Activated T-cell treated with anti-CD3 and anti-CD28 coated beads, Interleukin-2, amount 50 U/mL, for 1 hour (primary cell): ENCODE data around the gene ASXL2.

Experiments
- DNase-seq: peaks from one replicate; pipeline ENCODE4 v3.0.0-alpha.2; 2020

The ASXL2 gene

DNA sequence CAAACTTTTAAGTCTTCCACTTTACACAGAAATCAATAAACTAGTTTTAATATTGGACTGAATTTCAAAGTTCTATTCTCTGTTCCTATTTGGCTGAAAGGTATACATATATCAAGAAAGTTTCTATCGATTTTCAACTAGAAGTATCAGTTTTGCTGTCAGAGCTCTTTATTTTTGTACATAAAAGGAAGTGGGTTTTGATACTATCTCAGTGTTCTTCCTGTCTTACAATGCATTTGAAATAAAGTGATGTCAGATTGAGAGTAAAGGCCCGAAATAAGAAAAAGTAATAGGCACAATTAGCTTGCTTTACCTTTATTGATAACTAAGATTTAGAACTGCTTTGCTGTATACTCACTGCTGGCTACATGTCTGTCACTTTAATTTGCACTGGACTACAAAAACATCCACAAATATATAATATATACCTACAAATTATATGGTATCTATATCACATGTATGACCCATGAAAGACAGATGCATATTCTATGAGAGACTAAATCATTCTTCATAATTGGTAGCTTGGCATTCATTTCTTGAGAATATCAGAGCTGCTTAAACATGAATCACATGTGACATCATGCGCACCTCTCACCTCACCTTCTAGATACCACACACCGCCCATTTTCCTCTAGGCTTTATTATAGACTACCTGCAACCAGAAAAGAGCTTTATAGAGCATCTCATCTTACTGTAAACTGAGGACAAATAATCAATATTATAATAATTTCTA lies 83.6 kb downstream of the ASXL2 start:
- no peak for DNase-seq

GRCh38 chr2:25790074-25790790 lies 88.1 kb downstream of the ASXL2 start:
- DNase-seq = no peak

DNA sequence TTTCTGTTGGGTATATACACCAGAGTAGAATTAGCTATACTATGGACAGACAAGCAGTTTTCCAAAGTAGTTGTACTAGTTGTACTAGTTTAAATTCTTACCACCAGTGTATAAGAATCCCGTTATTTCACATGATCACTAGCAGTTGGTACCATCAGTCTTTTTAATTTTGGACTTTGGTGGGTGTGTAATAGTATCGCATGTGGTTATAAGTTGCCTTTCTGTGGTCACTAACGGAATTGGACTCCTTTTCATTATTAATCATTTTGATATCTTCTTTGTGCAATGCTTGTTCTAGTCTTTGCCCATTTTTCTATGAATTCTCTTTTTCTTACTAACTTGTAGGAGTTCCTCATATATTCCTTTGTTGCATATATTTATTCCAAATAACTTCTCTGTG lies 89.8 kb downstream of the ASXL2 start:
- DNase-seq = no peak

DNA sequence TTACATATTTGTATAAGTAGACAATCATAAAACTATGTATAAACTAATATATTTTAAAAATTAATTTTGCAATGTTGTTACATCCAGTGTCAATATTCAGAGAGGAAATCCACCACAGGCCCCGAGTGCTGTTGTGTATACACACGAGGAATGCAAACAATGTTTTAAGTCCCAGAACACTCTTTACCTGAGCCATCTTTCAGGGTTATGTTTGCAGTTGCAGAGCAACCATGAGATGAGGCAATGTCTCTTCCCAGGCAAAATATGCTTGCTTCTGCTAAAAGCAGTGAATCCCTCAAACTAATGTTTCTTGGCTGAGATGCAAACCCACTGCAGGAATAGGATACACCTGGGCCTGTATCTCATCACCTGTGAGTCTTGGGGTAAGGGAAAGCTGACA lies 91.3 kb downstream of the ASXL2 start:
- DNase-seq = no peak

- no peak for DNase-seq
Measured at GRCh38 chr2:25784404-25784803, 93.9 kb downstream of the ASXL2 start.

DNA sequence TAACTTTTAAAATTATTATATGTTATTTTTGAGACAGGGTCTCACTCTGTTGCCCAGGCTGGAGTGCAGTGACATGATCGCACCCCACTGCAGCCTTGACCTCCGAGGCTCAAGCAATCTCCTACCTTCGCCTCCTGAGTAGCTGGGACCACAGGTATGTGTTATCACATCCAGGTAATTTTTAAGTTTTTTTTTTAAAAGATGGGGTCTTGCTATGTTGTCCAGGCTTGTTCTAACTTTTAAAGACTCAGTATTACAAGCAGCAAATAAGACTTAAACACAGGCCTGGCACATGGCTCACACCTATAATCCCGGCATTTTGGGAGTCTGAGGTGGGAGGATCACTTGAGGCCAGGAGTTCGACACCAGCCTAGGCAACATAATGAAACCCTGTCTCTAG lies 101.2 kb downstream of the ASXL2 start:
- no peak for DNase-seq

GRCh38 chr2:25772078-25772477 lies 106.2 kb downstream of the ASXL2 start:
- no peak for DNase-seq

DNA sequence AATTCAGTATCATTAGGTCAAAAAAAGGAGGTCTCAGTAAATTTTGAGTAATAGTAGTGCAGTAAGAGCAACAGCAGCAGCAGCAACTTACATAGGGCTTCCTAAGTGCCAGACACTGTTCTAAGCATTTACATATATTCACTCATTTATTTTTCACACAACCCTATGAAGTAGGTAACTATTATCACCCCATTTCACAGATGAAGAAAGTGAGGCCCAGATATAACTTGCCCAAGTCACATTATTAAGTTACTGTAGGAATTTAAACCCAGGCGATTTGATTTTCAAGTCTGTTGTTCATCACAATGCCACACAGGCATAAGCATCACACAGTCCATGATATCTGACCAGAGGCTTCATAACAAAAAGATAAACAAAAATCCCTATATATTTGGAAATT lies 114.7 kb downstream of the ASXL2 start:
- no peak for DNase-seq

DNA sequence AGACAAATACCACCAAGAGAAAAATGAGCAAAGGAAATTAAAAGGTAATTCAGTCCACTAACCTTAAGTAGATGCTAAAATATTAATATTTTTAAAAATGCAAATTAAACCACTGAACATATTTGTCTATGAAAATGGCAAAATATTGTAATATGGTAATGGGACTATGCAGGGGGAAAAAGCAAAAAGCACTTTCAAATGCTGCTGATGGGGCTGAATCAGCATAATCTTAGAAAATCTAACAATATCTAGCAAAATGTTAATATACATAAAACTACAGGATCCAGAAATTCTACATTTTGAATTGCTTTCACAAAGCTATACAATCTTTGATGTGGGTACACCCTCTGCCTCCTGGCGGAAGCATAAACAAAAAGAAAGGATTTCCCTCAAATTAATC lies 118.0 kb downstream of the ASXL2 start:
- DNase-seq = no peak

- DNase-seq = no peak
Measured at GRCh38 chr2:25758348-25758747, 119.9 kb downstream of the ASXL2 start.

GRCh38 chr2:25757906-25758305 lies 120.4 kb downstream of the ASXL2 start:
- no peak for DNase-seq

DNA sequence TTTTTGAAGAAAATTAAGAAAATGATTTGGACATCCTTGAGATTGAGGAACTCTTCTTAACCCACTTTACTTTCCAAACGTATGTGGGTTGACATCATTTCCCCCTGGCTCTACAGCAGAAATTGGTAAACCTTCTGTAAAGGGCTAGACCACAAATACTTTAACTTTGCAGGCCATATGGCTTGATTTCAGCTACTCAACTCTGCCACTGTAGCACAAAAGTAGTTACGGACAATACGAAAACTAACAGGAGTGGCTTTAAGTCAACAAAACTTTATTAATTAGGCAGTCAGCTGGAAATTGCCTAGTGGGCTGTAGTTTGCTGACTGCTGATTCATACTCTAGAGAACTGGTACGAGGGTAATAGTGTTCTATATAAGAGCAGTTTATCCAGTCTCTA lies 121.8 kb downstream of the ASXL2 start:
- no peak for DNase-seq

DNA sequence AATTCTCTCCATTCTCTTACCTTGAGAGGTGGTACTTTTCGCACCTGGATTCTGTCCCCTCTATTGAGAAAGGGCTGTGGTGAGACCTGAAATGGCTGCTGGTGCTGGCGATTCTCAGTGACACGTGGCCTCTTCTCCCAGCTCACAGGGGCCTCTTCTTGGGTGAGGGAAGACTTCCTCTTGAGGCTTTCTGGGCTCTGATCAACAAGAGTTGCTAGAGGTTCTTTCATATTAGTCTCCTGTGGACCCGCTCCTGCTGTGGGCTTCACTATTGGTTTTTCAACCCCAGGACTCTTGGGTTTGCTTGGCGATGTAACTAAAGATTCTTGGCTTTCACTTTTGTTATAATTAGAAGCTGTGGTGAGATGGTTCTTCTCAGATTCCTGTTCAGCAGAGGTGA lies 128.6 kb downstream of the ASXL2 start:
- DNase-seq = no peak

DNA sequence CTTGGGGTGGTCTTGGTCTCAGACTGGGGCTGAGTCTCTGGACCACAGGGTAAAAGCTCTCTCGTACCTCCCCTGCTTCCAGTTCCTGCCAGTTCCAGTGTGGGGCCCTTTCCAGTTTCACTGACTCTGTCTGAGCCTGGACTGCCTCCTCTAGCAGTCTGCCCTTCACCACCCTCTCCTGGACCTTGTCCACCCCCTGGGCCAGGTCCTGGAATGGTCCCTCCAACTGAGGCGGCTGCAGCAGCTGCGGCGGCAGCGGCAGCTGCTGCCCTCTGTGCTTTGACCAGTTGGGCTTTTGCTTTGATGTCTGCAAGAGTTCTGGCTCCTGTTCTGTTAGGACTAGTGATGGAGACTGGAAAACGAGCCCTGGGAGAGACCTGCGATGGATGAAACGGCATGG lies 134.2 kb downstream of the ASXL2 start:
- DNase-seq = no peak

DNA sequence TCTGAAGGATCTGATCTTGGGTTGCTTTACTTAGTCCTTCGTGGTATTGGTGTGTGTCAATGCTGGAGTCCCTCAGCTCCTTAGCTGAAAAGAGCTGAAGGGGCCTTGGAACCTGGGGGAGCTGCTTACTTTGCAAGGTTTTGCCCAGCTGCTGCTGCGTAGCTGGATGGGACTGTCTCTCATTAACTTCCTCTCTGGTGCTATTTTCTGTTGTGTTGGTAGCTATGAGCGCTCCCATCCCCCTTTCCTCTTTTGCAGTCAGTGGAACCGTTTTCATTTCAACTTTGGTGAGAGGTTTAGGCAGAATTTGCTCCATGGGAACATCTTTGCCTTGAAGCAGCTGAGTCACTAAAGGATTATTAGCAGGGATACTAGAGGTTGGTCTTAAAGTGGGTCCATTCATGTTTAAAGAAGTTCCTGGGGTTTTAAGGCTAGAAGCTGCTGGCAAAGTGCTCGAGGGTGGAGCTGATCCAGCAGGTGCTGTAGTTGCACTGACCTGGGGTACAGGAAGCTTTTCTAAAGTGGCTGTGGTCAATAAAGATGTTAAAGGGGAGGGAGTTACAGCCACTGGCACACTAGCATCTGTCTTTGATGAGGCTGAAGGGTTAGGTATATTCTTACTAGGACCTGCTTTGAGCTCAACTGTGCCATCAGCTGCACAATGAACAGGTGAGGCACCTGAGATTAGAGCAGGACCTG lies 135.0 kb downstream of the ASXL2 start:
- DNase-seq = no peak

GRCh38 chr2:25742501-25742900 lies 135.8 kb downstream of the ASXL2 start:
- DNase-seq = no peak

GRCh38 chr2:25740810-25741381 lies 137.4 kb downstream of the ASXL2 start:
- DNase-seq = no peak

- no peak for DNase-seq
Measured at GRCh38 chr2:25738383-25739343, 139.6 kb downstream of the ASXL2 start.

DNA sequence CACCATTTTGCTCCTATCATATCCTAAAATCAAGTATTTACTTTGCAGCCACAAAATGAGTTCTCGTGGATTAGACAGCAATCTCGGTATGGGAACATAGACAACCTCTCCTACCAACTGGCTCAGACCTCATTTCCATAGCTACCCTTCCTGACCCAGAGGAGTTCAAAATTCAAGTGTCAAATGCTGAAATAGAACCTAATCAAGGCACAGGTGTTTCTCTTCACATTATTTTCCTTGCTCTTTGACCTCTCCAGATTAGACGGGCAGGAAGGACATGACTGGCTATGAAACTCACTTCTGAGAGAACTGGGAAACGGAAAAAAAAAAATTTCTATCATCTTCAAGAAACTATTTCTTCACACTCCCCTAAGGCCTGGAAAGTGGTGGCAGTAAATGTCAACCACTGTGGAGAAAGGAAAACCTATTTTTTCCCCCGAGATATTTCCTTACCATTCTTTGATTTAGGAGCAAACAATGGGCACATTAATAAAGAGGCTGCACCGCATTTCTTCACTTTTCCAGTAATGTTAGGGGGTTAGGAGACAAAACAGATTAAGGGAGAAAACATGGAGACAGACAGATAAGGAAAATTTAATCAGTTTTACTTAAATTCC lies 141.3 kb downstream of the ASXL2 start:
- DNase-seq = no peak

- no peak for DNase-seq
Measured at GRCh38 chr2:25735835-25736234, 142.5 kb downstream of the ASXL2 start.

GRCh38 chr2:25728559-25728958 lies 149.7 kb downstream of the ASXL2 start:
- no peak for DNase-seq

GRCh38 chr2:25726522-25726921 lies 151.8 kb downstream of the ASXL2 start:
- DNase-seq = no peak
